Measurements from ENCODE around the gene CPEB1. TPM values are rescaled to one million over a fixed set of nuclear protein-coding genes. Genes with fewer than 3 reads are reported as not detected.

CPEB1 gene
- total and polyA plus RNA-seq, 8 donors, result 1.1 to 6.4 (median 1.5) TPM; not detected in 2

- intact Hi-C loops (cut with DNase I; ENCODE audit: low total_unique reads), result loop anchor here (10.0 kb wide), 1 partner anchor 56 kb away; no protein-coding TSS in a partner anchor
- no peak for TF ChIP-seq POLR2A (IDR thresholded peaks at IDR 0.05)
- no peak for TF ChIP-seq EP300 (IDR thresholded peaks at IDR 0.05)
- TF ChIP-seq CTCF (IDR thresholded peaks at IDR 0.05), result no peak
- H3K27me3 ChIP-seq, result peaks cover 8 to 53% (median 38%) of the 10 kb centered on the region in 3 donors
- no peaks in the 10 kb centered on the region for H3K9me3 ChIP-seq
- H3K27ac ChIP-seq, result no peak overlapping the region
- no peak for DNase-seq
- WGBS, 5 donors, result 22 to 32% (median 27%) methylated on average over 2 of the region's 2 CpGs
- H3K36me3 ChIP-seq, result no peaks in the 10 kb centered on the region
- H3K4me1 ChIP-seq, result peaks cover 3 to 10% (median 5%) of the 10 kb centered on the region in 4 donors
- H3K4me3 ChIP-seq, result no peak overlapping the region
Observed at GRCh38 chr15:82641129-82641798, 5.9 kb downstream of the CPEB1 start.

GRCh38 chr15:82640672-82641071 is 6.5 kb downstream of the CPEB1 start:
- intact Hi-C loops (cut with DNase I; ENCODE audit: low total_unique reads), result loop anchor here (10.0 kb wide), 1 partner anchor 56 kb away; no protein-coding TSS in a partner anchor
- Histone ChIP-seq H3K27me3 (peaks cover 6 to 47% (median 32%) of the 10 kb centered on the region in 3 donors), H3K9me3 (no peaks in the 10 kb centered on the region), H3K4me1 (peaks cover 0 to 6% (median 0%) of the 10 kb centered on the region in 4 donors), H3K36me3 (no peaks in the 10 kb centered on the region), H3K27ac (no peak overlapping the region), H3K4me3 (no peak overlapping the region)
- DNase-seq, result no peak
- TF ChIP-seq POLR2A (IDR thresholded peaks at IDR 0.05), result no peak
- TF ChIP-seq EP300 (IDR thresholded peaks at IDR 0.05), result no peak
- TF ChIP-seq CTCF (IDR thresholded peaks at IDR 0.05), result no peak
- TF ChIP-seq POLR2AphosphoS5 (IDR thresholded peaks at IDR 0.05), result no peak
- WGBS, 5 donors, result 62 to 78% (median 71%) methylated on average over 3 of the region's 3 CpGs

GRCh38 chr15:82635798-82636197 is 11.4 kb downstream of the CPEB1 start:
- intact Hi-C loops (cut with DNase I; ENCODE audit: low total_unique reads), result no loop called here
- DNase-seq, result no peak
- Histone ChIP-seq H3K27me3 (peaks cover 0 to 10% (median 0%) of the 10 kb centered on the region in 3 donors), H3K36me3 (no peaks in the 10 kb centered on the region), H3K27ac (no peak overlapping the region), H3K4me3 (no peak overlapping the region), H3K9me3 (no peaks in the 10 kb centered on the region), H3K4me1 (peaks cover 0 to 6% (median 0%) of the 10 kb centered on the region in 4 donors)
- 33 to 41% (median 36%) methylated on average over 2 of the region's 2 CpGs for WGBS, 5 donors
- TF ChIP-seq POLR2A (IDR thresholded peaks at IDR 0.05) (no peak), CTCF (IDR thresholded peaks at IDR 0.05) (no peak), POLR2AphosphoS5 (IDR thresholded peaks at IDR 0.05) (no peak), EP300 (IDR thresholded peaks at IDR 0.05) (no peak)

- H3K4me3 ChIP-seq, result no peak overlapping the region
- H3K36me3 ChIP-seq, result no peaks in the 10 kb centered on the region
- intact Hi-C loops (cut with DNase I; ENCODE audit: low total_unique reads), result no loop called here
- no peaks in the 10 kb centered on the region for H3K27me3 ChIP-seq
- no peaks in the 10 kb centered on the region for H3K4me1 ChIP-seq
- DNase-seq, result no peak
- WGBS, 5 donors, result 46 to 66% (median 57%) methylated on average over 3 to 4 of the region's 4 CpGs
- H3K27ac ChIP-seq, result no peak overlapping the region
- TF ChIP-seq EP300 (IDR thresholded peaks at IDR 0.05), result no peak
- no peak for TF ChIP-seq CTCF (IDR thresholded peaks at IDR 0.05)
- no peak for TF ChIP-seq POLR2AphosphoS5 (IDR thresholded peaks at IDR 0.05)
- TF ChIP-seq POLR2A (IDR thresholded peaks at IDR 0.05), result no peak
- H3K9me3 ChIP-seq, result no peaks in the 10 kb centered on the region
Observed at GRCh38 chr15:82630033-82630432, 17.1 kb downstream of the CPEB1 start.

All from stomach (tissue), 9 donors.